Stimulated activated CD8-positive, alpha-beta memory T cell treated with anti-CD3 and anti-CD28 coated beads, Interleukin-4, amount 100 ng/mL, for 1 hour (primary cell): ENCODE results near the gene NDC1.
A peak's percentile ranks its signal among the peaks of the same experiment; 100 is the strongest.
"Not testable (repeated sequence)": the region's sequence is repeated elsewhere in the genome, so short reads cannot be mapped to it uniquely, and the experiment has no call there.

Experiments used
- DNase-seq, 2 donors: peaks; one replicate each; pipeline ENCODE4 v3.0.0-alpha.2; 2020; ENCODE audit warnings: low read depth in 2 of 2, low spot score in 1 of 2

NDC1 gene

GRCh38 chr1:53837924-53838653, at the start of gene NDC1:
Gene NDC1 (minus strand): TSS chr1:53838296. CDS start chr1:53838261, 35 bp downstream.
- peak; percentile 71 for DNase-seq

GRCh38 chr1:53883600-53883999, 45.5 kb upstream of the NDC1 start:
- DNase-seq, result not testable (repeated sequence)

GRCh38 chr1:53881853-53882252, 43.8 kb upstream of the NDC1 start:
- DNase-seq, result not testable (repeated sequence)

- DNase-seq, result no peak
These were observed 40.5 kb upstream of the NDC1 start for GRCh38 chr1:53878492-53879105.

- not testable (repeated sequence) for DNase-seq
These were observed 37.1 kb upstream of the NDC1 start for GRCh38 chr1:53875150-53875549.

GRCh38 chr1:53871773-53872484, 33.8 kb upstream of the NDC1 start:
- DNase-seq, result no peak

GRCh38 chr1:53871221-53871620, 33.1 kb upstream of the NDC1 start:
- no peak for DNase-seq

- DNase-seq, result no peak
These were observed 31.5 kb upstream of the NDC1 start for GRCh38 chr1:53869454-53870117.

GRCh38 chr1:53868565-53868964, 30.5 kb upstream of the NDC1 start:
- DNase-seq, result no peak

GRCh38 chr1:53862507-53862906, 24.4 kb upstream of the NDC1 start:
- no peak for DNase-seq

GRCh38 chr1:53860967-53861411, 22.9 kb upstream of the NDC1 start:
- peak in 1 of 2 donors; percentile 29 for DNase-seq

- DNase-seq, result no peak
These were observed 13.6 kb upstream of the NDC1 start for GRCh38 chr1:53851571-53852285.

GRCh38 chr1:53850082-53850673, 12.1 kb upstream of the NDC1 start:
- no peak for DNase-seq

- no peak for DNase-seq
These were observed 9.9 kb upstream of the NDC1 start for GRCh38 chr1:53847980-53848379.

- DNase-seq, result no peak
These were observed 4.3 kb upstream of the NDC1 start for GRCh38 chr1:53842347-53842746.

- DNase-seq, result no peak
These were observed 518 bp upstream of the NDC1 start for GRCh38 chr1:53838654-53838974.

- DNase-seq, result no peak
These were observed 511 bp downstream of the NDC1 start for GRCh38 chr1:53837646-53837923.

- no peak for DNase-seq
These were observed 2.6 kb downstream of the NDC1 start for GRCh38 chr1:53835491-53835890.

- no peak for DNase-seq
These were observed 3.3 kb downstream of the NDC1 start for GRCh38 chr1:53834776-53835175.

- DNase-seq, result no peak
These were observed 4.7 kb downstream of the NDC1 start for GRCh38 chr1:53833393-53833792.

- DNase-seq, result no peak
These were observed 11.7 kb downstream of the NDC1 start for GRCh38 chr1:53826367-53826766.
